ENCODE measurements around the gene CDK13. TPM values are rescaled to one million over a fixed set of nuclear protein-coding genes. Genes with fewer than 3 reads are reported as not detected.

CDK13 gene
- total and polyA plus RNA-seq, 9 of the 15 experiments (the other 6 are each of a cell fraction or from before 2014, with no cell fraction given) = 9.8 to 46.1 (median 32.4) TPM

DNA sequence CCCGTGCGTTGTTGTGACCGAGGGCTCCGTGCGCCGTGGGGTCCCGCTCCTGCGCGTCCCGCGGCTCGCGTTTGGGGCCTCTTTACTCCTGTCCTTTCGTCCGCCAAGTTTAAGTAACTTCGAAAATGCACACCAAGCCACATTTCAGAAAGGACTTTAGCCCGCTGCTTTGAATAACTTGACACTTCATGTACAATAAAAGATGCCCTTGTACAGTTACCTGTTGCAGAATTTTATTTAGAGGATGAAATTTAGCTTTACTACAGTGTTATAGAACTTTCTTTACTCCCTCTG lies 185.2 kb downstream of the CDK13 start:
- no peak for DNase-seq (ENCODE audit: extremely low read depth in 1 of 4, low spot score in 3 of 4)
- H3K27ac ChIP-seq (ENCODE audit: extremely low read depth, low read depth, low read length) = peak overlapping the region; percentile 98; the same call in 1 of the 3 replicates
- no peaks in the 10 kb centered on the region; the same call in 1 of the 2 replicates for H4K20me1 ChIP-seq (replicated peaks; ENCODE audit: control insufficient read depth, insufficient read depth, low read length)
- H3K9ac ChIP-seq (ENCODE audit: insufficient read depth in 1 of 2, low read depth in 2 of 2, low read length in 2 of 2) = peak overlapping the region; percentile 97 to 99; a peak in 3 of 4 replicates
- peak; percentile 49 for ATAC-seq
- H3K4me2 ChIP-seq (ENCODE audit: insufficient read depth, low read length) = peak overlapping the region; percentile 99
- intact Hi-C loops (cut with micrococcal nuclease) = no loop called here
- H2AFZ ChIP-seq (ENCODE audit: low read depth, low read length) = peak overlapping the region; percentile 100
- no peaks in the 10 kb centered on the region for H3K9me3 ChIP-seq (replicated peaks; ENCODE audit: control insufficient read depth, insufficient read depth, low read depth, low read length)
- H3K36me3 ChIP-seq (ENCODE audit: control insufficient read depth, insufficient read depth, low read length) = peaks cover 25% of the 10 kb centered on the region; the same call in 2 of the 3 replicates
- H3K9me1 ChIP-seq (ENCODE audit: control insufficient read depth, insufficient read depth, low read length) = no peaks in the 10 kb centered on the region
- CTCF ChIA-PET (ENCODE audit: low intra/inter-chr PET ratio) = no interaction called here
- WGBS (ENCODE audit: insufficient coverage, low coverage, missing lambda C conversion rate) = 17% methylated on average over 17 of the region's 17 CpGs
- TF ChIP-seq RBM17 (IDR thresholded peaks at IDR 0.05; ENCODE audit: borderline replicate concordance, low read depth, low read length) = no peak
- TF ChIP-seq, protein P1, sequence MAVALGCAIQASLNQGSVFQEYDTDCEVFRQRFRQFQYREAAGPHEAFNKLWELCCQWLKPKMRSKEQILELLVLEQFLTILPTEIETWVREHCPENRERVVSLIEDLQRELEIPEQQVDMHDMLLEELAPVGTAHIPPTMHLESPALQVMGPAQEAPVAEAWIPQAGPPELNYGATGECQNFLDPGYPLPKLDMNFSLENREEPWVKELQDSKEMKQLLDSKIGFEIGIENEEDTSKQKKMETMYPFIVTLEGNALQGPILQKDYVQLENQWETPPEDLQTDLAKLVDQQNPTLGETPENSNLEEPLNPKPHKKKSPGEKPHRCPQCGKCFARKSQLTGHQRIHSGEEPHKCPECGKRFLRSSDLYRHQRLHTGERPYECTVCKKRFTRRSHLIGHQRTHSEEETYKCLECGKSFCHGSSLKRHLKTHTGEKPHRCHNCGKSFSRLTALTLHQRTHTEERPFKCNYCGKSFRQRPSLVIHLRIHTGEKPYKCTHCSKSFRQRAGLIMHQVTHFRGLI (CRISPR knock-in tag; IDR thresholded peaks at IDR 0.05) = no peak
- TF ChIP-seq, protein P2, sequence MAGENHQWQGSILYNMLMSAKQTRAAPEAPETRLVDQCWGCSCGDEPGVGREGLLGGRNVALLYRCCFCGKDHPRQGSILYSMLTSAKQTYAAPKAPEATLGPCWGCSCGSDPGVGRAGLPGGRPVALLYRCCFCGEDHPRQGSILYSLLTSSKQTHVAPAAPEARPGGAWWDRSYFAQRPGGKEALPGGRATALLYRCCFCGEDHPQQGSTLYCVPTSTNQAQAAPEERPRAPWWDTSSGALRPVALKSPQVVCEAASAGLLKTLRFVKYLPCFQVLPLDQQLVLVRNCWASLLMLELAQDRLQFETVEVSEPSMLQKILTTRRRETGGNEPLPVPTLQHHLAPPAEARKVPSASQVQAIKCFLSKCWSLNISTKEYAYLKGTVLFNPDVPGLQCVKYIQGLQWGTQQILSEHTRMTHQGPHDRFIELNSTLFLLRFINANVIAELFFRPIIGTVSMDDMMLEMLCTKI (IDR thresholded peaks at IDR 0.05; ENCODE audit: partially characterized antibody) = no peak
- no peak for TF ChIP-seq EZH2 (IDR thresholded peaks at IDR 0.05; ENCODE audit: borderline replicate concordance, low read depth, low read length)
- no peak for TF ChIP-seq HNRNPUL1 (IDR thresholded peaks at IDR 0.05; ENCODE audit: low read length)
- in situ Hi-C loops (cut with MboI) = no loop called here
- H3K79me2 ChIP-seq (ENCODE audit: control insufficient read depth, insufficient read depth, low read length) = peaks cover 44% of the 10 kb centered on the region
- peaks cover 0 to 6% of the 10 kb centered on the region in 2 experiments; a peak in 2 of 5 replicates for H3K4me1 ChIP-seq (replicated peaks in 1 of 2; ENCODE audit: control insufficient read depth in 2 of 2, insufficient read depth in 2 of 2, low read length in 2 of 2)
- H3K4me3 ChIP-seq = peak overlapping the region; percentile 95
- H3K27me3 ChIP-seq (ENCODE audit: control insufficient read depth in 2 of 2, insufficient read depth in 2 of 2, low read length in 2 of 2) = no peaks in the 10 kb centered on the region
- no peak for FAIRE-seq
- POLR2A ChIA-PET = interaction anchor here (0.7 to 1.3 kb wide), 2 partner anchors 24 to 97 kb away, joined by 5 to 8 read pairs; no protein-coding TSS in a partner anchor
- BruUV-seq (replicated peaks) = no TSS peak
